HG02981 (cell line): ENCODE data around the gene TPPP3.

Experiments used
- ATAC-seq: cut with Tn5 transposase; IDR thresholded peaks from one replicate; pipeline ENCODE4 v1.9.1; 2021; ENCODE audit warnings: mild to moderate bottlenecking, moderate library complexity; ENCODE audit not compliant: unreplicated experiment

The TPPP3 gene

DNA sequence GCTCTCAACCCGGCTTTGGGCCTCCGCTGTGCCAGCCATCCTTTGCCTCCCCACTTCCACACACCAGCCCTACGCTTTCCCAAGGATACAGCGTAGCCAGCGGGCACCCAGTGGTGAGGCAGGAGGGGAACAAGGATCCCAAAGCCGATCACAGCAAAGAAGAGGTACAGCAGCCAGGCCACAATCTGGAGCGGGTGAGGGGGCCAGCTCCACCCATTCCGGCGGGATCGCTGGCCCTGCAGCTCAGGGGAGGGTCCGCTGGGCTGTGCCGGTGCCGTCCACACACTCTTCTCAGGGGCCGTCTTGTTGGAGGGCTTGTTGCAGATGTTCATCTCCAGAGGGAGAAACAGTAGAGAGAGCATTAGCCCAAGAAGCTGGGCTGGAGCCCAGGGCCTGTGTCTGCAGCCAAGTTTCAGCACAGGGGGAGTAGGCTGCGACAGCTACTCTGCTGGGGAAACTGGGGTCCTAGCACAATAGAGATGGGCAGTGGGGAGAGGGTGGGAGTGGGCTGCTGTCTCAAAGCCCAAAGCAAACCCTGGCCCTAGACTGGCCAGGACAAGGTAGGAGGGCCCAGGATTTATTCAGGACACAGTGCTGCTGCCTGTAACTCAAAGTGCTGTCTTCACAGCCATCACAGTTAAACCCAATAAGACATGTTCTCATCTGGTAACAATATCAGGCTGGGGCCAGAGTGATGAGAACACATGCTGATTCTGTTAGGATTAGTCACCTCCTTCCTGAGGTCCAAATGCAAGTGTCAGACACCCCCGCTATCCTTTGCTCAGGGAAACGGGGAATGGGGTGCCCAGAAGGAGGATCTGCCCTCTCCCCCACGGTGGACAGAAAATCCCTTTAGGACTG is 13.0 kb upstream of the TPPP3 start:
- ATAC-seq: no peak

DNA sequence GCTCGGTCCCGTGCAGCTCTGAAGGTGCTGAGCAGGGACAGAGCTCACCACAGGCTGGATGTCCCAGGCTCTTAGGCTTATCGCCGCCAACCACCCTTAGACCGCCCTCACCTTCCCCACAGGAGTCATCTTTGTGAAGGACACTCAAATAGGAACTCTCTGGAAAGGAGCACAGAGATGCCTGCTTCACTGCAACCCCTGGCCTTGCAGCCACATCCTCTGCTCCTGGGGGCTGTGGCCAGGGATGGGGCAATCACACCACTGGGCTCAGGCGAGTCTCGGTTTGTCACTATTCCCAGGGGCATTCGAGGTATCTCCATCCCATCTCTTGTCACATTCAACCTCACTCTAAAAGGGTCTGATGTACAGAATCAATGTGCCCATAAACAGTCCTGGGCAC is 12.0 kb upstream of the TPPP3 start:
- no peak for ATAC-seq

DNA sequence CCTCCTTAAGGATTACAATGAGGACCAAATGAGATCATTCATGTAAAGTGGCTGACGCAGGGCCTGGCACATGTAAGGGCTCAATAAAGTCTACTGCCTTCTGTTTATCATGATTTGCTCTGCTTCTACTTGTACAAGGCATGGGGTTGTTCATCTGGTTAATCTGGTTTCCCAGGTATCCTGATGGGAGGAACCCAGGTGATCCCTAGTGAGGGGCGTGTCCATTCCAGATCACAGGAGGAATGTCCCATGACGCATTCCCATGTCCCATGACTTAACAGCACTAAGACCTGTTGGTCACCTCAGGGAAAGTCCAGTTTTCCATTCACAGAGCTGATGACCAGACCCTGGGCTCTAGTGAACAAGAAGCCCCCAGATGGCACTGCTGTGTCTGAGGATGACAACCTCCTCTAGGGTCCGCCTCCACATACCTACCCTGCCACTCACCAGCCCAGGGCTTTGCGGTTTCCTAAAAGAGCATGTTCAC is 11.5 kb upstream of the TPPP3 start:
- no peak for ATAC-seq

DNA sequence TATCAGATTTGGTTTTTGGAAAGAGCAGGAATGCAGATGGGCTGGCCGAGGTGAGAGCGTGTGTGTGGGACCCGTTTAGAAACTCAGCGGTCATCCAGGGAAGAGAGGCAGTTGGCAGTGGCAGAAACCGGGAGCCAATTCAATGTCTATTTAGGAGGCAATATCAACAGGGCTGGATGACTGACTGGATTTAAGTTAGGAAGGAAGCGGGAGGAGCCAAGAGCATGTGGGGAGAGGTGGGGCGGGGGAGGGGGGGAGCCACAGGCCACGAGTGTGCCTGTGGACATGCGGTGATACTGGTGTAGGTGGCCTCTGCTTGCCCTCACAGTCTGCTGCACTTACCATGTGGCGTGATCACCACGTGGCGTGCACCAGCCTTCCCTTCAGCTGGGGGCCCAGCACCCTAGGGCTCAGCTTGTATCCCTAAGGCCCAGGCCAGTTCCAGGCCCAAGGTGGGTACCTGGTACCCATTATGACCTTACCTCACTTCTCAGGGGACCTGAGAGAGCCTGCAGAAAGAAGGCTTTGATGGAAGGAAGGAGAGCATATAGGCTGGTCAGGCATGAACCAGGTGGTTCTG is 10.8 kb upstream of the TPPP3 start:
- ATAC-seq: no peak

DNA sequence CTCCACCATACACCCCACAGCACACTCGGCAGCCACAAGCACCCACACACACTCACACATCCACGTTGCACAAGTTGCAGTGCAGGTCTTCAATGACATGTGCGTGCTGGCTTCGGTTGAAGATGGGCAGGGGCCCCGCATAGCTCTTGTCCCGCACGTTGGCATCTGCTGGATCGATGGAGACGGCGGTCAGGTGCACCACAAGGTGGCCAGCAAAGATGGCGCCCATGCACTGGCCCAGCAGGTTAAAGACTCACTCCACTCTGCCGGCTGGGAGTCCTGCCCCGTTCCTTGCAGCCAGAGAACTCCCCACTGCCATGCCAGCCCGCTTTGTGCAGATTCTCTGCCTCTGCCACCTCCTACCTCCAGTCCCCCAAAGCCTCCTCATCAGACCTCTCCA is 7.6 kb upstream of the TPPP3 start:
- no peak for ATAC-seq

DNA sequence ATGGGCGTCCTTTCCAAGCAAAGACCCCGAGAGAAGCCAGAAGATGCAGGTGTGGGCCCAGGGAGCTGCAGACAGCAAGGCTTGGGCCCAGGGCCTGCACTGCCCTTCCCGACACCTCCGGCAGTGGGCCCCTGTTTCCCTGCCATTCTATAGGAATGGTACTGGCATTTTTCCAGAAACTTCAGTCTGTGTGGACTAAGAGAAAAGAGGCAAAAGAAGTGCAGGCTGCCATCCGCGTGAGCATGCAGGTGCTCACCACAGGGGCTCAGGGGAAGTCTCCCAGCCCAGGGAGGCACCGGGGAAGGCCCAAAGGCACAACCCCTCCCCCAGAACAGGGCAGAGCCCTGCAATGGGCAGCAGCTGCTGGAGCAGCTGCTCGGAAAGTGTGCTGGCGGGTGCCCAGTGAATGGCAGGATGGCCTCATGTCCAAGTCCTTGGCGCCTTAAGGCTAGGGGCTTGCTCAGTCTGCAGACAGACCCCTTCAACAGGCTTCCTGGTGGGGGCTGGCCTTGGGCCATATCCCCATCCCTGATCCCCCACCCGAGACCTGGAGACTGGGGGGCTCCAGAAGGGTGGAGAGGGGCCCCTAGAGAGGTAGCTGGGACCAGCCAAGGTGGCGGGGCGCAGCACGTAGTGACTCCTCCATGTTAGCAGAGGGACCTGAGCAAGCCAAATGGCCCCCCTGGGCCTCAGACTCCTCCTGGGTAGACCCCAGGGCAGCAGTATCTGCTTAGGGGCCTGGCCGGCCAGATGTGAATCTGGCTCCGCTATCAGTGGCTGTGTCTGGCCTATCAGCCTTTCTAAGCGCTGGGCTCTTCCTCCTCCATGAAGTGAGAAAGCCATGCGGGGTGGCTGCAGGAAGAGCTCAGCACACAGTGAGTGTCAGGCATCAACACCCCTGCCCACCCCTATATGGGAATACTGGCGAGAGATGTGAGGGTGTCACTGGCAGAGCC is 6.7 kb upstream of the TPPP3 start:
- no peak for ATAC-seq

DNA sequence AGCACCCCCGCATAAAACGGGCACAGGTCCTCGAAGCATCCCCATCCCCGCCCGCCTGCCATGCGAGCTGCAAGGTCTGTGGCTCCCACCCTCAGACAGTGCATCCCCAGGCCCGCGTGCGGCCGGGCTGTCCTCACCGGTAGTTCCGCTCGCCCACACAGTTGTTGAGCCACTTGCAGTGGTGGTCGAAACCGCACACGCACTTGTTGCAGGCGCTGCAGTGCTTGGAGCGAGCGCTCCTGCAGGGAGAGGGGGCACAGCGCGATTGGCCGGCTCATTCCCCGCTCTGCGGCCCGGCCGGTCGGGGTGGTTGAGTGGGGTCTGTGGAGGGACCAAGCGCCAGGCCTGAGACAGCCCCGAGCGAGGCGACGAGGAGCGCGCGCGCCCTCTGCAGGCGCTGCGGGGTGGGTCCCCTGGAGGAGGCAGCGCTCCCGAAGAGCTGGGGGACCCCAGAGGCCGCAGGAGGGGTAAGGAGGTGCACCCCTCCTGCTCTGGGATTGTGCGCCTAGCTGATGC is 6.0 kb upstream of the TPPP3 start:
- ATAC-seq: no peak

DNA sequence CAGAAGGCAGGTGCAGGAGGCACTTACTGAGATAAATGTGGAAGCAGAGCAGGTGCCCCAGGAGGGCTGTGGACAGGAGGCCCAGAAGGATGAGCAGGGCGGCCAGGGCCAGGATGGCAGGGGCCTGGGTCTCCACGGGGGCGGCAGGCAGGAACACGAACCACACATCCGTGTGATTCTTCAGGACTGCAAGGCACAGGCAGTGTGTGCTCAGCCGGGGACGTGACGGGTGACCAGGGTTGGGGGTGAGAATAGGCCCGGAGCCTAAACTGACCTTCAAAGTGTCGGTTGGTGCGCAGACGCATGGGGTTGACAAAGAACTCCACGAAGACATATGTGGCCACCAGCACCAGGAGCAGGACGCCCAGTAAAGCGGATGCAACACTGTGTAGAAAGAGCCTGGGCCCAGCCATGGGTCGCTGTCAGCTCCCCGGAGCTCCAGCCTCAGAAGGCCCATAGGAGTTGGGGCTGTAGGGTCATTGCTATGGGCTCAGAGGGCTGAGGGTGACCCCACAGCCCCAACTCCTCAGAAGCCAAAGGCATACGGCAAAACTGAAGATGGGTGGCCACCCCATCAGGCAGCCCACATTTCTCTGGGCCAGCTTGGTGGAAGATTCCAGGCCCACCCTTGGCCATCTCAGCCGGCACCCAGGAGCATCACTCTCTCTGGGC is 5.4 kb upstream of the TPPP3 start:
- no peak for ATAC-seq

DNA sequence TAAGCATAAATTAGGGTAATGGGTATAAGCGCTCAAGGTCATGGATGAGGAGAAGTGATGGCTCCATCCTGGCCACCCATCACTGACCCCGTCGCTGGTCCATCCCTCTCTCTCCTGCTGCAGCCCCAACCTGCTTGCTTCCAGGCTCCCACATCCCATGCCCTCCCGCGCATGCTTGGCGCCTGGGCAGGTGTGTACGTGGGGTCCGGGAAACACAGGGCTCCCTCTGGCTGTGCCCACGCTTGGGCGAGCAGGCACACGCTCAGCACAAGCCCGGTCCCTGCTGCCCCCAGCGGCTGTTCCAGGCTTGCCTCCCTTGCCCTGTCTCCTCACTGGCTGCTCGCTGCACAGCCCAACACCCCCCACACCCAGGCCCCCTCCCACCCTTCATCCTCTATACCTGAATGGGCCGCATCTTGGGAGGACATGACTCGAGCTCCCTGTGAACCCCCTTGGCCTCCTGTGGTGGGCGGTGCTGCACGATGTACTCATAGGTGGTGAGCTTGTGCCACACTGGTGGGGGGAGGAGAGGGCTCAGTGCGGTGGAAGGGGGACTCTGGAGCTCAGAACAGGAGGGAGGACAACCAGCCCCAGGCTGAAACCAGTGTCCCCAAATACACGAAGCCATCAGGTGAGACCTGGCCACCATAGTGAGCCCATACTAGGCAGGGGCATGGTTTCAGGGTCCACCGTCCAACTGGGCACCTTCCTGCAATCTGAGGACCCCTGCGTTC is 4.7 kb upstream of the TPPP3 start:
- ATAC-seq: no peak

DNA sequence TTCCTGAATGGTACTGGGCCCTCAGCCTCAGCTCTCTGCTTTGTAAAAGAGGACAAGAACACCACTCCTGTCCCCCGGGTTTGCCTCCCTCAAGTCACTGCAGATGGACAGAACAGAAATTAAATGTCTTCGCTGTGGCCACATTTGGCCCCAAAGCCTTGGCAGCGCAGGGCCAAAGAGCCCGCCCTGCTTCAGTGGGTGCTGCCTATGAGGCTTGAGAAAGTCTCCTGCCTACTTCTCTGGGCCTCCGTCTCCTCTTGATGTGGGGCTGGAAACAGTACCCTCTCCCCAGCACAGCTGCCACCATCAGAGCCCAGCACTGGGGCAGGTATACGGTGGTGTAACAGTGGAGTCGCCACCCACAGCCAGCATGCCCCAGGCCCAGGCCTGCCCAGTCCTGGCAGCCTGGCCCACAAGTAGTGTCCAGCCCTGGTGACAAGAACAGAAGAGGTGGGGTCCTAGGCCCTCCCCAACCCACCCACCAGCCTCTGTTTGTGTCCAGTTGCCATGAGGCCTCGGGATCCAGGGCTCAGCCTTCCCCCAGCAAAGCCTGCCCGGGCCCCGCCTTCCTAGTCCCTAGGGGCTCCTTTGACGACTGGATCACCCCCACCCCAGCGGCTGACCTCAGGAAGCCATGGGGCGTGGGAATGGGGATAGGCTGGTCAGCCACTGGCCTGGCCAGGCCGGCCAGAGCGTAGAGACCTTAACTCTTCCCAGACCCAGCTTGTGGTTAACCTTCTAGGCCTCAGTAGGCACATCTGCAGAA is 3.9 kb upstream of the TPPP3 start:
- ATAC-seq: no peak

DNA sequence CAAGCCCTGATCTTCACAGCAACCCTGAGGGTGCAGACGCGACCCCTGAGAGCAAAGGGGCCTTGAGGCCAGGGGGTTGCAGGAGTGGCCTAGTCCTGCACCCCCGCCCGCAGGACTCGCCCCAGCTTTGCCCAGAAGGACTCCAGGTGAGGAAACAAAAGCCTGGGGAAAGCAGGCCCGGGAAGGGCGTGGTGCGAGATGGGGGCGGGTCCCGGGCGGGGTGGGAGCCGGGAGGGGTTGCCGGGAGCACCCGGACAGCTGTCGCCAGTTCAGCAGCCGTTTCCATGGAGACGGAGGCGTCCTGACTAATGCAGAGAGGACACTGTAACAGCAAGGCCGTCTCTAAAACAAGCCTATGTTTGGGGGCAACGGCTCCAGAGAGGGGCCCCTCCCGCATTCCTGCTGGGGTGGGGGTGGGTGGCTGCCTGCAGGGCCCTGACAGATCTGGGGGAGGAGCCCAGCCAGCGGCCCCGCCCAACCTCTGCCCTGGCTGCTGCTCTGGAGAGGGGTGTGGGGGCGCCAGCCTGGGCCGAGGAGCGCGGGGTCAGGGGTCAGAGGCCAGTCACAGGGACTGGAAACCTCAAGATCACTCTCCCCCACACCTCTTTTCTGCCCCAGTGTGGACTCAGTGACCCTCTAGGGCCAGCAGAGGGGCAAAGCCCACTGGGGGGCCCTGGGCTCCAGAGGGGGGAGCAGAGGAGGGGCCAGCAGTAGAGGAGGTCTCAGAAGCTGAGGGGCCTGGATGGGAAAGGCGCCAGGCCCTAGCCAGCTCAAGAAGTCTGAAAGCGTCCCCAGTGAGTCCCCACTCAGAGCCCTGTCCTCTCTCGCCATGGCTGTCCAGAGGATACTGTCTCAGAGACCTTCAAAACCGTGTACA is 3.1 kb upstream of the TPPP3 start:
- ATAC-seq: no peak

DNA sequence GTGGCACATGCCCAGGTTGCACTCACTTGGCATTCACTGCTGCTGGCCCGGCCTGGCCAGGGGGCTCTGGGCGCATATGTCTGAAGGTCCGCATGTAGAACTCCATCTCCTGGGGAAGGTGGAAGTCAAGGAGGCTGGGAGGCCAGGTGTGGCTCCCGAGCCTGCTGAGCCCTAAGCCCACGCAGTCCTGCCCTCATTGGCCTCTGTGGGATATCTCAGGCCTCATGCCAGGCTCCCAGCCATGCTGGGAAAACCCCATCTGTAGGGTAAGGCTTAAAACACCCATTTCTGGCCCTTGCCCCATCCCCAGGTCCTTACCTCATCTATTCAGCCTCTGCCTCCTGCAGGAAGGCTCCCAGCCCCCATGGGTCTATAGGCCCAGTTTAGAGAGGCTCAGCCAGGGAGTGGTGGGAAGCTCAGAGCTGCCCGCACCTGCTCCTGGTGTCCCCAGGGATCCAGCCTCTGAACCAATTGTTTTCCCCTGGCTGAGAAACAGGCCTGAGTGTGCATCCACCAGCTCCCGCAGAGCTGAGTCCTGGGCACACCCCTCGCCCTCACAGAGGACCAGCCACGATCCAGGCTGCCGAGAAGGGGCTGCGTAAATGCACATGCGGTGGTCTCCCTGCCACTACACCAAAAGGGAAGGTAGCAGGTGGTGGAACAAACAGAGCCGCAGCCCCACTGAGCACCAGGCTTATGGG is 2.3 kb upstream of the TPPP3 start:
- ATAC-seq: no peak

DNA sequence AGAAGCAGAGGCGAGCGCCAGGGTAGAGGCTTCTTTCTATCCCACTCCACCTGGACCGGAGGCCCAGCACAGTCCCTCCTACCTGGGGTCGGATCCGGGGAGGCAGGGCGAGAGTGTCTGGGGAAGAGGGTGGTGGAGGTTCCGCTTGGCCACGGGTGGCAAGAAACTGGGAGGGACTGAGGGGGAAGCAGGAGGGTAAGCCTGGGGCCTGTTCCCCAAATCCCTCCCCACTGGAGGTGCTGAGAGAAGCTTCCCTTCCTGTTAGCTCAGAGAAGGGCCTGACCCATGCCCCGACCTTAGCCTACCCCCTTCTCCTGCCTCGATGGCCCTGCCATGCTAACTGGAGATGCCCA is 1.8 kb upstream of the TPPP3 start:
- no peak for ATAC-seq

DNA sequence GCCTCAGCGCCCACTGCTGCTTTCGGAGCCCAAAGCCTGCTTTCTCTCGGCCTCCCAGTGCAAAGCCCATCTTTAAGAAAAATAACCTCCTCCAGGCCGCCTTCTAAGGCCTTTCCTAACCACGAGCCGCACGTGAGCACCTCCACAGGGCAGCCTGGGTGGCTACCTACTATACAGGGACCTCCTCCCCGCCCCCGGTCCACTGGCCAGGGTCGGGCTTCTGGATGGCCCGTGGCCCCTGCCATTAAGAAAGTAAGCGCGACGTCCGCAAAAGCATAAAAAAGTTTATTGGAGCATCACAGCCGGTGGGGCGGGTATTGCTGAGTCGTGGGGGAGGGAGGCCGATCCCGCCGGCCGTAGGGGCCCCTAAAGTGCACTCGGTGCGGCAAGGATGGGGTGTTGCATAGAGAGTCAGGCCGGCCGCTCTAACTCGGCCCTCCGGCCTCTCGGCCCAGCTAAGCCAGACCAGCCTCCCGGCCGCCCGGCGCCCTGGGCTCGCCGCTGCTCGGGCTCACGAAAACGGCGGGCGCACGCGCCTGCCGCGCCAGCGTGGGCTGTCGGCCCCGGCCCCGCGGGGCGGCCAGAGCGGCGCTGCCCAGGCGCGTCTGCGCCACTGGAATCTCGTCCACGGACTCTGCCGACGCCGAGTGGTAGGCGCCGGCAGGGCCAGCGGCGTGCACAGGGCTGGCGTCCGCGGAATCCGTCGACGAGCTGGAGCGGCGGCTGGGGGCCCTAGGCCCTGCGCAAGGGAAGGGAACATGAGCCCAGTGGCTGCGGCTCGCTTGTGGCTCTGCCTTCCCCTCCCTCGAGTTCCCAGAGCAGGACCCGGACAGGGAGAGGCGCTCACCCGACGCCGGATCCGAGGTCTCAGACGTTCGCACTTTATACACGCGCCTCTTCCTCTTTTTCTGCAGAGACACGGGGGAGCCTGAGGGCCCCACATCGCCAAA is 1.1 kb upstream of the TPPP3 start:
- no peak for ATAC-seq

DNA sequence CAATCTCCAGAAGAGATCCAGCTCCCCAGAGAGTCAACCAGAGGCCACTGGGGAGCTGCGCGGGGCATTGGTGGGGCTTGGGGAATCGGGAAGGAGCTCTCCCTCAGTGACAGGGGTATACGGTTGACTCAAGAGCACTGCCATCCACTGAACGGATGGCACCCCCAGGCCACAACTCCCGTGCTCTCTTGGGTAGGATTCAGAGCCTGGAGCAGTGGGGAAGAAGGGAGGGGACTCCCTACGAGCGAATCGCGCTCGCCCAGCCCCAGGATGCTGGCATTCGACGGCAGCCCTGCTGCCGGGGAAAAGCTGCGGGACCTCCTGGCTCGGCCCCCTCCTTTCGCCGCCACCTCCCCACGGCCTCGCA is 473 bp upstream of the TPPP3 start:
- no peak for ATAC-seq

DNA sequence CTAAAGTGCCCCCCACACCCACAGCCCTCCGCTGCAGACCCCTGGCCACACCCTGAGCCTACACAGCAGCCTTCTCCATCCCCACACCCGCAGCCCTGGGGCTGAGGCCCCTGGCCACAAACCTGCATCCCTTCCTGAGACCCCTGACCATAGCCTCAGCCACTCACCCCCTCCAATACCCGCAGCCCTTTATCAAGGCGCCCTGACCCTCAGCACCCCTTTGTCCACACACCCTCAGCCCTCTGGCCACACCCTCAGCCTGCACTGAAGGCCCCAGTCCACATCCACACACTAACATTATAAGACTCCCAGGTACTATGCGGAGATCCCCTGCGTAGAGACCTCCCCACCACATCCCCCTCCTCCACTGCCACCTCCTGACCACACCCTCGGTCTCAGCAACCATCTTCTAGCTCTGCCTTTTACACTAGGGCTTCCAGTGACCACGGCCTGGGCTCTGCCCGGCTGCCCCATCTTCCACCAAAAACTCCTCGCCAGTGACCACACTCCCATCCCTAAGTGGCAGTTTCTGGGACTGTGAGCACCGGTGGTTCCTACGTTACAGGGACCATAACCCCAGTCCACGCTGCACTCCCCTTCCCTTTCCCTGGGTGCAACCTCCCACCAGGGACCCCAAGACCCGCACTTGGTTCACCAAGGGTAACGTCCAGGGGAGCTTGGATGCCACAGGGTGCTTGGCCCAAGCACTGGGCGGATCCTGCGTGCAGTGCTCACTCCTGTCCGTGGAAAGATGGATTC is 818 bp downstream of the TPPP3 start:
- ATAC-seq: no peak
